Keratinocyte (primary cell): Measurements from ENCODE around the gene TMEM52B.

Experiments
- CTCF ChIP-seq, 3 experiments: IDR thresholded peaks in 1 of 3; conservative IDR thresholded peaks in 1 of 3; optimal IDR thresholded peaks in 1 of 3; 2 replicates in 2 of 3; 3 replicates in 1 of 3; pipeline versions ENCODE3 to v1.5.1; 2011; ENCODE audit warnings: low read length in 3 of 3, mild to moderate bottlenecking in 3 of 3, moderate library complexity in 2 of 3, control low read depth in 1 of 3, inconsistent platforms in 1 of 3; ENCODE audit not compliant: insufficient read depth in 2 of 3; ENCODE audit errors: extremely low read depth in 1 of 3
- EZH2 ChIP-seq: IDR thresholded peaks from one replicate; pipeline ENCODE4 v1.6.1; 2012; ENCODE audit warnings: inconsistent platforms, mild to moderate bottlenecking, low read length, moderate library complexity

GRCh38 chr12:10160617-10161385 is 18.0 kb upstream of the TMEM52B start:
- TF ChIP-seq CTCF (optimal IDR thresholded peaks at IDR 0.05 in 1 of 3, IDR thresholded peaks at IDR 0.05 in 1 of 3, conservative IDR thresholded peaks at IDR 0.05 in 1 of 3; ENCODE audit: extremely low read depth in 1 of 3, insufficient read depth in 2 of 3, low read length in 3 of 3) (no peak), EZH2 (no peak)
